SK-N-SH (cell line): ENCODE results near the gene SLC66A2. TPM values are rescaled to one million over a fixed set of nuclear protein-coding genes. Genes with fewer than 3 reads are reported as not detected.

Experiments used
- CTCF ChIA-PET: fragments of 300-600, 350-600 bp; formaldehyde crosslinking; extraction: SDS; loops from one replicate; lab custom pipeline; 2021; lab: Yijun Ruan, JAX
- POLR2A ChIA-PET: fragments of 350-600 bp; sonication (Branson Sonifier 250); formaldehyde crosslinking; extraction: SDS; loops from one replicate; lab custom pipeline; 2020; ENCODE audit warnings: antibody characterized with exemption, inconsistent platforms; lab: Yijun Ruan, JAX
- DNase-seq: peaks from one replicate; pipeline ENCODE4 v3.0.0; 2012
- H2AFZ ChIP-seq: fragments of 200-600 bp; sonication (generic); 2 replicates; pipeline ENCODE4 v1.8.1; 2016; ENCODE audit warnings: antibody characterized with exemption, mild to moderate bottlenecking, low read depth
- H3F3A ChIP-seq: fragments of 200-600 bp; sonication (generic); replicated peaks from 2 replicates; pipeline ENCODE3; 2016; ENCODE audit warnings: antibody characterized with exemption, mild to moderate bottlenecking; ENCODE audit not compliant: insufficient read depth
- H3K27ac ChIP-seq, 2 experiments: fragments of 200-500 bp in 1 of 2; fragments of 200-600 bp in 1 of 2; sonication (Bioruptor generic) in 1 of 2; sonication (generic), shearing (Covaris generic) in 1 of 2; 2 replicates each; pipeline versions ENCODE4 v1.5.1 to v1.6.1; 2014 to 2016; ENCODE audit warnings: low read depth in 2 of 2, inconsistent platforms in 1 of 2, low read length in 1 of 2, mild to moderate bottlenecking in 1 of 2, mixed read lengths in 1 of 2
- H3K27me3 ChIP-seq: fragments of 200-600 bp; sonication (generic), shearing (Covaris generic); 2 replicates; pipeline ENCODE4 v1.6.1; 2016; ENCODE audit warnings: mixed run types; ENCODE audit not compliant: insufficient read depth
- H3K36me3 ChIP-seq, 2 experiments: fragments of 200-500 bp in 1 of 2; fragments of 200-600 bp in 1 of 2; sonication (Bioruptor generic) in 1 of 2; sonication (generic) in 1 of 2; replicated peaks in 1 of 2; 2 replicates each; pipeline versions ENCODE3 to v1.5.1; 2014 to 2016; ENCODE audit warnings: low read length in 1 of 2, mild to moderate bottlenecking in 1 of 2; ENCODE audit not compliant: insufficient read depth in 2 of 2, control insufficient read depth in 1 of 2
- H3K4me1 ChIP-seq, 2 experiments: fragments of 200-500 bp in 1 of 2; fragments of 200-600 bp in 1 of 2; sonication (Bioruptor generic) in 1 of 2; sonication (generic), shearing (Covaris generic) in 1 of 2; 2 replicates each; pipeline versions ENCODE4 v1.5.1 to v1.6.1; 2014 to 2016; ENCODE audit warnings: low read depth in 1 of 2, low read length in 1 of 2, mixed run types in 1 of 2; ENCODE audit not compliant: insufficient read depth in 2 of 2, control insufficient read depth in 1 of 2
- H3K4me2 ChIP-seq: fragments of 200-600 bp; sonication (generic), shearing (Covaris generic); 2 replicates; pipeline ENCODE4 v1.6.1; 2017; ENCODE audit warnings: mixed run types
- H3K4me3 ChIP-seq, 2 experiments: fragments of 200-500 bp in 1 of 2; fragments of 200-600 bp in 1 of 2; sonication (Bioruptor generic) in 1 of 2; sonication (generic), shearing (Covaris generic) in 1 of 2; 2 replicates each; pipeline versions ENCODE4 v1.5.1 to v1.8.1; 2014 to 2016; ENCODE audit warnings: low read depth in 2 of 2, inconsistent platforms in 1 of 2, low read length in 1 of 2, mild to moderate bottlenecking in 1 of 2, mixed read lengths in 1 of 2, moderate library complexity in 1 of 2
- H3K79me2 ChIP-seq: fragments of 200-600 bp; sonication (generic); 2 replicates; pipeline ENCODE4 v1.8.1; 2017; ENCODE audit warnings: mild to moderate bottlenecking; ENCODE audit not compliant: insufficient read depth
- H3K9ac ChIP-seq: fragments of 200-600 bp; sonication (generic); 2 replicates; pipeline ENCODE4 v1.6.1; 2017; ENCODE audit warnings: mixed run types
- H3K9me2 ChIP-seq: fragments of 200-600 bp; sonication (generic); 2 replicates; pipeline ENCODE4 v1.6.1; 2017; ENCODE audit warnings: mixed run types
- H3K9me3 ChIP-seq: fragments of 200-600 bp; sonication (generic); 2 replicates; pipeline ENCODE4 v1.6.1; 2017; ENCODE audit warnings: mixed run types, mild to moderate bottlenecking, moderate library complexity
- H4K20me1 ChIP-seq: fragments of 200-600 bp; sonication (generic); 2 replicates; pipeline ENCODE4 v1.6.1; 2017; ENCODE audit warnings: mild to moderate bottlenecking, mixed run types; ENCODE audit not compliant: insufficient read depth
- CHD2 ChIP-seq: fragments of 150-350 bp; IDR thresholded peaks from 2 replicates; pipeline ENCODE4 v1.6.1; 2018; ENCODE audit warnings: low read length; ENCODE audit not compliant: partially characterized antibody
- ELF1 ChIP-seq: IDR thresholded peaks from 2 replicates; pipeline ENCODE4 v1.4.0; 2012
- EZH2phosphoT487 ChIP-seq: fragments of 200-600 bp; sonication (generic); IDR thresholded peaks from 2 replicates; pipeline ENCODE4 v1.6.1; 2017; ENCODE audit warnings: low read depth, mixed run types, mild to moderate bottlenecking, antibody characterized with exemption, moderate library complexity, borderline replicate concordance
- FOSL2 ChIP-seq: IDR thresholded peaks from 2 replicates; pipeline ENCODE4 v1.4.0; 2012; ENCODE audit warnings: low read depth, mild to moderate bottlenecking, moderate library complexity, borderline replicate concordance
- MXI1 ChIP-seq: IDR thresholded peaks from 2 replicates; pipeline ENCODE4 v1.6.1; 2012; ENCODE audit warnings: mild to moderate bottlenecking, low read depth, low read length, improper control_type of control experiment
- RAD21 ChIP-seq: IDR thresholded peaks from 2 replicates; pipeline ENCODE4 v1.6.1; 2012; ENCODE audit warnings: mild to moderate bottlenecking, low read length
- TEAD4 ChIP-seq: IDR thresholded peaks from 2 replicates; pipeline ENCODE4 v1.4.0; 2012; ENCODE audit warnings: mild to moderate bottlenecking, borderline replicate concordance; ENCODE audit not compliant: insufficient read depth
- WGBS: methylation state at CpG from one replicate; pipeline ENCODE4 v1.1.6; 2017; ENCODE audit warnings: low lambda C conversion rate; 5-methylcytosine and 5-hydroxymethylcytosine counted together
- polyA plus RNA-seq, 3 experiments: library from polyadenylated mRNA; depleted of rRNA; stranded (reverse); fragments of >200 nt; gene quantifications; 2 replicates each; pipeline ENCODE4 v1.2.3, GENCODE V29; 2012
- TF ChIP-seq, protein P1 (sequence below): IDR thresholded peaks from 2 replicates; pipeline ENCODE4; 2012
- TF ChIP-seq, protein P2 (sequence below): fragments of 200-600 bp; sonication (generic); IDR thresholded peaks from 2 replicates; pipeline ENCODE4 v1.6.1; 2017; ENCODE audit warnings: antibody characterized with exemption, mild to moderate bottlenecking, moderate library complexity
- TF ChIP-seq, protein P3 (sequence below): IDR thresholded peaks from 2 replicates; pipeline ENCODE4 v1.4.0; 2012; ENCODE audit warnings: low read depth

Gene SLC66A2
- polyA plus RNA-seq, 1 of the 3 experiments (the other 2 are of a cell fraction) = 14.5 TPM

DNA sequence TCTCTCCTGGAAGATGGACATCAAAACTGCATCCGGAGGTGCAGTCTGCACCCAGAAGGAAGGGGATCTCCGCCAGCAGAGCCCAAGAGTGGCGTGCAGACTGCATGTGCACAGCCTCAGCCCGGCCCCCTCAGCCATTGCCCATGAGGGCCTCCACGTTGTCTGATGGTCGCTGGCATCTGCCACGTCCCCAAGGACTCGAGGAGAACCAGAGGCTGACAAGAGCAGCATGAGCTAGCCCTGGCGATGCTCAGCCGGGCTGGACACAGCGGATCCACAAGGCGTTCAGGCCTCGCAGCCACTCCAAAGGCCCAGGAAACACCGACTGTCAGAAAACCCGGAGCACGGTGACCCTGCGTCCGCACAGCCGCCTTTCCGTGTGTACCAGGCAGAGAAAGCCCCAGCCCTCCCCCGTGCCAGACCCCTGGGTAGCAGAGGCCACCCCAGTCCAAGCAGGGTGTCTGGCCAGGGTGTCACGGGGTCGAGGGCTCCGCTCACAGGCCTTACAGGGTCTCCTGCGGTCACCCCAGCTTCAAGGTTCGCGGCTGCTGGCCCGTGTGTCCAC, 48.3 kb downstream of the SLC66A2 start:
- Histone ChIP-seq H3K9ac (no peak overlapping the region), H3K27ac (no peak overlapping the region), H3K4me1 (no peaks in the 10 kb centered on the region), H3K4me2 (no peak overlapping the region), H3K4me3 (no peak overlapping the region), H3K79me2 (no peaks in the 10 kb centered on the region), H3K36me3 (peaks cover 0 to 3% of the 10 kb centered on the region in 2 experiments), H3K9me2 (no peaks in the 10 kb centered on the region), H3K9me3 (0 out of 2 replicates have a peak, but pooled peaks cover under 1% of the 10 kb centered on the region), H3K27me3 (no peaks in the 10 kb centered on the region), H3F3A (no peaks in the 10 kb centered on the region), H4K20me1 (no peaks in the 10 kb centered on the region), H2AFZ (no peak overlapping the region)
- 95% methylated on average over 19 of the region's 28 CpGs for whole genome bisulfite sequencing
- CTCF ChIA-PET = no interaction called here
- TF ChIP-seq EZH2phosphoT487 = no peak
- POLR2A ChIA-PET = no interaction called here
- no peak for DNase-seq

DNA sequence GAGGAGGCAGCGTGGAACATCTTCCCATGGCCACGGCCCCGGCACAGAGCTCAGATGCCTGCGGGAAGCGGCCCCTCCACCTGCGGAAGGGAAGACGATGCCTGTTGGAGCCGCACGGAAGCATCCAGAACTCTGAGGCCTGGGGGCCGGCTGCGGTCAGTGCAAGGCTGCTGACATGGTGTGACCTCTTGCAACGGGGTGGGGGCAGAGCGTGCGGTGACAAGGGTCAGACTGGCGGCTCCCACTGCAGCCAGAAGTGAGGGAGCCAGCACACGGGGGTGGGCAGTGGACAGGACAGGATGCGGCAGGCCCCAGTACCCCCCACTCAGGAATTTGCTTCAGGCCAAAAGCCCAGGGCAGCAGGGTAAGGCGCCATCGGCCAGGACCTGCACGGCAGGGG, 48.8 kb downstream of the SLC66A2 start:
- no peak overlapping the region for H2AFZ ChIP-seq
- no peaks in the 10 kb centered on the region for H3K27me3 ChIP-seq
- no peak for DNase-seq
- CTCF ChIA-PET = no interaction called here
- TF ChIP-seq, protein P1, sequence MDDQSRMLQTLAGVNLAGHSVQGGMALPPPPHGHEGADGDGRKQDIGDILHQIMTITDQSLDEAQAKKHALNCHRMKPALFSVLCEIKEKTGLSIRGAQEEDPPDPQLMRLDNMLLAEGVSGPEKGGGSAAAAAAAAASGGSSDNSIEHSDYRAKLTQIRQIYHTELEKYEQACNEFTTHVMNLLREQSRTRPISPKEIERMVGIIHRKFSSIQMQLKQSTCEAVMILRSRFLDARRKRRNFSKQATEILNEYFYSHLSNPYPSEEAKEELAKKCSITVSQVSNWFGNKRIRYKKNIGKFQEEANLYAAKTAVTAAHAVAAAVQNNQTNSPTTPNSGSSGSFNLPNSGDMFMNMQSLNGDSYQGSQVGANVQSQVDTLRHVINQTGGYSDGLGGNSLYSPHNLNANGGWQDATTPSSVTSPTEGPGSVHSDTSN = no peak
- TF ChIP-seq RAD21 (no peak), FOSL2 (no peak), MXI1 (no peak), CHD2 (no peak), TEAD4 (no peak), ELF1 (no peak)
- TF ChIP-seq, protein P2, sequence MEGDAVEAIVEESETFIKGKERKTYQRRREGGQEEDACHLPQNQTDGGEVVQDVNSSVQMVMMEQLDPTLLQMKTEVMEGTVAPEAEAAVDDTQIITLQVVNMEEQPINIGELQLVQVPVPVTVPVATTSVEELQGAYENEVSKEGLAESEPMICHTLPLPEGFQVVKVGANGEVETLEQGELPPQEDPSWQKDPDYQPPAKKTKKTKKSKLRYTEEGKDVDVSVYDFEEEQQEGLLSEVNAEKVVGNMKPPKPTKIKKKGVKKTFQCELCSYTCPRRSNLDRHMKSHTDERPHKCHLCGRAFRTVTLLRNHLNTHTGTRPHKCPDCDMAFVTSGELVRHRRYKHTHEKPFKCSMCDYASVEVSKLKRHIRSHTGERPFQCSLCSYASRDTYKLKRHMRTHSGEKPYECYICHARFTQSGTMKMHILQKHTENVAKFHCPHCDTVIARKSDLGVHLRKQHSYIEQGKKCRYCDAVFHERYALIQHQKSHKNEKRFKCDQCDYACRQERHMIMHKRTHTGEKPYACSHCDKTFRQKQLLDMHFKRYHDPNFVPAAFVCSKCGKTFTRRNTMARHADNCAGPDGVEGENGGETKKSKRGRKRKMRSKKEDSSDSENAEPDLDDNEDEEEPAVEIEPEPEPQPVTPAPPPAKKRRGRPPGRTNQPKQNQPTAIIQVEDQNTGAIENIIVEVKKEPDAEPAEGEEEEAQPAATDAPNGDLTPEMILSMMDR = no peak
- TF ChIP-seq, protein P3, sequence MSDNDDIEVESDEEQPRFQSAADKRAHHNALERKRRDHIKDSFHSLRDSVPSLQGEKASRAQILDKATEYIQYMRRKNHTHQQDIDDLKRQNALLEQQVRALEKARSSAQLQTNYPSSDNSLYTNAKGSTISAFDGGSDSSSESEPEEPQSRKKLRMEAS = no peak
- peaks cover 0 to 3% of the 10 kb centered on the region in 2 experiments for H3K36me3 ChIP-seq
- no peaks in the 10 kb centered on the region for H4K20me1 ChIP-seq
- H3K4me3 ChIP-seq = no peak overlapping the region; a peak in 1 of 4 replicates
- H3K27ac ChIP-seq = no peak overlapping the region
- no peaks in the 10 kb centered on the region for H3K79me2 ChIP-seq
- no peak overlapping the region for H3K9ac ChIP-seq
- 98% methylated on average over 7 of the region's 20 CpGs for WGBS
- no peaks in the 10 kb centered on the region for H3K4me1 ChIP-seq
- no peaks in the 10 kb centered on the region for H3F3A ChIP-seq
- H3K9me2 ChIP-seq = no peaks in the 10 kb centered on the region
- H3K4me2 ChIP-seq = no peak overlapping the region
- 0 out of 2 replicates have a peak, but pooled peaks cover 4% of the 10 kb centered on the region for H3K9me3 ChIP-seq
- POLR2A ChIA-PET = no interaction called here
